ENCODE measurements around the gene PSMB10.
A peak's percentile ranks its signal among the peaks of the same experiment; 100 is the strongest.
"Not testable (repeated sequence)": the region's sequence is repeated elsewhere in the genome, so short reads cannot be mapped to it uniquely, and the experiment has no call there.

PSMB10 gene

GRCh38 chr16:67977005-67977404 lies 40.4 kb upstream of the PSMB10 start:
- H3K4me1 ChIP-seq (ENCODE audit: insufficient read depth, poor library complexity, severe bottlenecking), result no peaks in the 10 kb centered on the region
- H3K27me3 ChIP-seq (ENCODE audit: insufficient read depth, poor library complexity, severe bottlenecking), result no peaks in the 10 kb centered on the region
- ATAC-seq (ENCODE audit: low read depth), result peak; percentile 7; the same call in 1 of the 3 replicates
- H3K9me3 ChIP-seq (ENCODE audit: severe bottlenecking), result no peaks in the 10 kb centered on the region
- TF ChIP-seq CTCF (IDR thresholded peaks at IDR 0.05; ENCODE audit: poor library complexity, severe bottlenecking), result no peak
- no peak overlapping the region for H3K4me3 ChIP-seq (ENCODE audit: severe bottlenecking)
- no peak overlapping the region for H3K27ac ChIP-seq (ENCODE audit: poor library complexity, severe bottlenecking)
- H3K36me3 ChIP-seq (ENCODE audit: low read depth), result no peaks in the 10 kb centered on the region
- no peak for DNase-seq (ENCODE audit: low spot score)

DNA sequence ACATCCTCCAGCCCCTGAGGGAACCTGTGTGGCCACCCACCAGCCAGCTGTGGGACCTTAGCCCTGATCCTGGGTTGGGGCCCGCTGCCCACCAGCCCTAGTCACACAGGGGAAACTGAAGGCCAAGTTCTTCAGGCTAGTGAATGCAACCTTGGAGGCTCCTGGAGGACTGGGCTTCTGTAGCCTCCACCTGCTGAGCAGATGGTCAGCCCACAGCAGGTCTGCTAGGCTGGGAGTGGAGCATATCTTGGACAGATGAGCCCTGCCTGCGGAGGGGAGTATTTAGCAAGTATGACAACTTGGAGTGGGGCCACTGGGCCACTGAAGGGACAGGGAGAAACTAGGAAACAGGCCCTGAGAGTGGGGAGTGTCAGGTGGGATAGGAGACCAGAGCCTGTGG lies 39.6 kb upstream of the PSMB10 start:
- Histone ChIP-seq H3K4me1 (ENCODE audit: insufficient read depth, poor library complexity, severe bottlenecking) (no peaks in the 10 kb centered on the region), H3K27me3 (ENCODE audit: insufficient read depth, poor library complexity, severe bottlenecking) (no peaks in the 10 kb centered on the region), H3K4me3 (ENCODE audit: severe bottlenecking) (no peak overlapping the region), H3K36me3 (ENCODE audit: low read depth) (no peaks in the 10 kb centered on the region), H3K27ac (ENCODE audit: poor library complexity, severe bottlenecking) (no peak overlapping the region), H3K9me3 (ENCODE audit: severe bottlenecking) (no peaks in the 10 kb centered on the region)
- DNase-seq (ENCODE audit: low spot score), result no peak
- no peak for TF ChIP-seq CTCF (IDR thresholded peaks at IDR 0.05; ENCODE audit: poor library complexity, severe bottlenecking)
- no peak for ATAC-seq (ENCODE audit: low read depth)

GRCh38 chr16:67975321-67976105 lies 38.9 kb upstream of the PSMB10 start:
- H3K4me3 ChIP-seq (ENCODE audit: severe bottlenecking), result no peak overlapping the region
- no peaks in the 10 kb centered on the region for H3K36me3 ChIP-seq (ENCODE audit: low read depth)
- DNase-seq (ENCODE audit: low spot score) (no peak), ATAC-seq (ENCODE audit: low read depth) (no peak)
- no peaks in the 10 kb centered on the region for H3K9me3 ChIP-seq (ENCODE audit: severe bottlenecking)
- TF ChIP-seq CTCF (IDR thresholded peaks at IDR 0.05; ENCODE audit: poor library complexity, severe bottlenecking), result no peak
- no peaks in the 10 kb centered on the region for H3K27me3 ChIP-seq (ENCODE audit: insufficient read depth, poor library complexity, severe bottlenecking)
- H3K4me1 ChIP-seq (ENCODE audit: insufficient read depth, poor library complexity, severe bottlenecking), result no peaks in the 10 kb centered on the region
- no peak overlapping the region for H3K27ac ChIP-seq (ENCODE audit: poor library complexity, severe bottlenecking)

DNA sequence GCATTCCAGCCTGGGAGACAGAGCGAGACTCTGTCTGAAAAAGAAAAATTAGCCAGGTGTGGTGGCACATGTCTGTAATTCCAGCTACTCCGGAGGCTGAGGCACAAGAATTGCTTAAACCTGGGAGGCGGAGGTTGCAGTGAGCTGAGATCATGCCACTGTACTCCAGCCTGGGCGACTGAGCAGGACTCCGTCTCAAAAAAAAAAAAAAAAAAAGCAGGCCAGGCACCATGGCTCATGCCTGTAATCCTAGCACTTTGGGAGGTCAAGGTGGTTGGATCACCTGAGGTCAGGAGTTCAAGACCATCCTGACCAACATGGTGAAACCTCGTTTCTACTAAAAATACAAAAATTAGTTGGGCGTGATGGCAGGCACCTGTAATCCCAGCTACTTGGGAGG lies 35.6 kb upstream of the PSMB10 start:
- ATAC-seq (ENCODE audit: low read depth); H3K27ac ChIP-seq (ENCODE audit: poor library complexity, severe bottlenecking); H3K4me3 ChIP-seq (ENCODE audit: severe bottlenecking); H3K4me1 ChIP-seq (ENCODE audit: insufficient read depth, poor library complexity, severe bottlenecking); H3K27me3 ChIP-seq (ENCODE audit: insufficient read depth, poor library complexity, severe bottlenecking); DNase-seq (ENCODE audit: low spot score); H3K36me3 ChIP-seq (ENCODE audit: low read depth); H3K9me3 ChIP-seq (ENCODE audit: severe bottlenecking): not testable (repeated sequence)

DNA sequence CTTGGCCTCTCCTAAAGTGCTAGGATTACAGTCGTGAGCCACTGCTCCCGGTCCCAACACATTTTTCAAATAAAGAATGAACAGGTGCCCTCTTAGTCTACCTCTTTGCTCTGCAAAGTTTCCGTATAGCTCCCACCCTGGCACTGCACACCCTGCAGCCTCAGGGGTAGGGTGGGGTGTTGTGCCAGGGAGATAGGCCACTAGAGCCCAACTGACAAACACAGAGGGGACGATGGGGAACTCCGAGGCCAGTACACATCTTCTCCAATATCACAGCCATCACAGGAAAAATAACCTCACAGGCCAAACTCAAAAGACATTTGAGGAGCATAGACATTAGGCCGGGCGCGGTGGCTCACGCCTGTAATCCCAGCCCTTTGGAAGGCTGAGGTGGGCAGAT lies 34.5 kb upstream of the PSMB10 start:
- no peak for ATAC-seq (ENCODE audit: low read depth)
- Histone ChIP-seq H3K4me1 (ENCODE audit: insufficient read depth, poor library complexity, severe bottlenecking) (peaks cover 13% of the 10 kb centered on the region), H3K36me3 (ENCODE audit: low read depth) (0 out of 2 replicates have a peak, but pooled peaks cover 7% of the 10 kb centered on the region), H3K27me3 (ENCODE audit: insufficient read depth, poor library complexity, severe bottlenecking) (no peaks in the 10 kb centered on the region), H3K4me3 (ENCODE audit: severe bottlenecking) (no peak overlapping the region), H3K9me3 (ENCODE audit: severe bottlenecking) (no peaks in the 10 kb centered on the region), H3K27ac (ENCODE audit: poor library complexity, severe bottlenecking) (no peak overlapping the region)
- no peak for TF ChIP-seq CTCF (IDR thresholded peaks at IDR 0.05; ENCODE audit: poor library complexity, severe bottlenecking)
- DNase-seq (ENCODE audit: low spot score), result no peak
